Testis (tissue), 3 donors: ENCODE results near the gene MMP27. TPM values are rescaled to one million over a fixed set of nuclear protein-coding genes. Genes with fewer than 3 reads are reported as not detected.
"Not testable (repeated sequence)": the region's sequence is repeated elsewhere in the genome, so short reads cannot be mapped to it uniquely, and the experiment has no call there.

ENCODE experiments used
- DNase-seq: peaks from one replicate; pipeline ENCODE4 v3.0.0-alpha.2; 2019
- H3K27ac ChIP-seq, 2 donors: fragments of 200-600 bp; sonication (generic); one replicate each; pipeline ENCODE4 v1.5.1; 2019
- H3K27me3 ChIP-seq: fragments of 200-600 bp; sonication (generic); one replicate; pipeline ENCODE4 v1.5.1; 2019
- H3K36me3 ChIP-seq: fragments of 200-600 bp; sonication (generic); one replicate; pipeline ENCODE4 v1.5.1; 2017; ENCODE audit warnings: low read depth; ENCODE audit errors: missing control alignments
- H3K4me1 ChIP-seq: fragments of 200-600 bp; sonication (generic); one replicate; pipeline ENCODE4 v1.5.1; 2019
- H3K4me3 ChIP-seq, 2 donors: fragments of 200-600 bp; sonication (generic); one replicate each; pipeline ENCODE4 v1.5.1; 2017 to 2019
- H3K9me3 ChIP-seq: fragments of 200-600 bp; sonication (generic); one replicate; pipeline ENCODE4 v1.5.1; 2017
- CTCF ChIP-seq, 3 experiments: fragments of 450-650 bp in 2 of 3; fragments of 200-600 bp in 1 of 3; sonication (generic) in 1 of 3; IDR thresholded peaks; one replicate each; pipeline ENCODE4 v1.5.1; 2016 to 2019; ENCODE audit warnings: antibody characterized with exemption in 3 of 3, mild to moderate bottlenecking in 2 of 3, moderate library complexity in 1 of 3
- POLR2A ChIP-seq: fragments of 450-650 bp; IDR thresholded peaks from one replicate; pipeline ENCODE4 v1.6.1; 2017; ENCODE audit warnings: antibody characterized with exemption, mild to moderate bottlenecking, moderate library complexity
- WGBS, 2 donors: methylation state at CpG; one replicate each; pipeline ENCODE4 v1.1.5; 2018; 5-methylcytosine and 5-hydroxymethylcytosine counted together
- intact Hi-C: fragments of 100-400 bp; cut with DNase I; formaldehyde crosslinking; loops from one replicate; pipeline ENCODE4 v1.15.1; 2023; ENCODE audit warnings: low total_unique reads
- polyA plus RNA-seq: library from polyadenylated mRNA; stranded (reverse); fragments of 350-450 nt; fragmentation: Illumina TruSeq; extraction: RNeasy Lipid Tissue Mini Kit (QIAGEN cat#74804); gene quantifications from one replicate; pipeline ENCODE4 v1.2.3, GENCODE V29; 2014; ENCODE audit warnings: low read depth, low replicate concordance; ENCODE audit not compliant: insufficient read depth
- total RNA-seq, 2 donors: library from RNA; depleted of rRNA; stranded (reverse); fragments of >200 nt; gene quantifications; one replicate each; pipeline ENCODE4 v1.2.3, GENCODE V29; 2016

Gene MMP27
- total and polyA plus RNA-seq, 3 donors from 2014 or later = not detected

- no peak for TF ChIP-seq CTCF (IDR thresholded peaks at IDR 0.05)
- no peak for TF ChIP-seq POLR2A
- H3K27ac ChIP-seq = no peak overlapping the region
- intact Hi-C loops = no loop called here
- no peaks in the 10 kb centered on the region for H3K27me3 ChIP-seq
- H3K36me3 ChIP-seq = no peaks in the 10 kb centered on the region
- no peak overlapping the region for H3K4me3 ChIP-seq
- no peaks in the 10 kb centered on the region for H3K9me3 ChIP-seq
- no peaks in the 10 kb centered on the region for H3K4me1 ChIP-seq
- DNase-seq = no peak
Observed at GRCh38 chr11:102734650-102735049, 29.1 kb upstream of the MMP27 start.

- DNase-seq = peak; percentile 76
- 40 to 44% methylated on average over 8 of the region's 8 CpGs for WGBS, 2 donors
- TF ChIP-seq CTCF (IDR thresholded peaks at IDR 0.05) (peak; percentile 42 to 56 (median 43)), POLR2A (no peak)
- Histone ChIP-seq H3K9me3 (no peaks in the 10 kb centered on the region), H3K27me3 (no peaks in the 10 kb centered on the region), H3K27ac (no peak overlapping the region), H3K4me1 (no peaks in the 10 kb centered on the region), H3K4me3 (no peak overlapping the region), H3K36me3 (no peaks in the 10 kb centered on the region)
- intact Hi-C loops = no loop called here
Observed at GRCh38 chr11:102733232-102733875, 27.8 kb upstream of the MMP27 start.

DNA sequence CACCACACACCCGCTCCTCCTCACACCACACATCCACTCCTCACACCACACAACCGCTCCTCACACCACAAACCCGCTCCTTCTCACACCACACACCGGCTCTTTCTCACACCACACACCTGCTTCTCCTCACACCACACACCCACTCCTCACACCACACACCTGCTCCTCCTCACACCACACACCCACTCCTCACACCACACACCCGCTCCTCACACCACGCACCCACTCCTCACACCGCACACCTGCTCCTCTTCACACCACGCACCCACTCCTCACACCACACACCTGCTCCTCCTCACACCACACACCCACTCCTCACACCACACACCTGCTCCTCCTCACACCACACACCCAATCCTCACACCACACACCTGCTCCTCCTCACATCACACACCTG, 25.4 kb upstream of the MMP27 start:
- DNase-seq, H3K9me3 ChIP-seq, H3K4me3 ChIP-seq, H3K27me3 ChIP-seq, H3K36me3 ChIP-seq, H3K4me1 ChIP-seq, H3K27ac ChIP-seq, intact Hi-C loops: not testable (repeated sequence)
- WGBS, 2 donors = 40 to 61% methylated on average over 4 to 7 of the region's 8 CpGs

DNA sequence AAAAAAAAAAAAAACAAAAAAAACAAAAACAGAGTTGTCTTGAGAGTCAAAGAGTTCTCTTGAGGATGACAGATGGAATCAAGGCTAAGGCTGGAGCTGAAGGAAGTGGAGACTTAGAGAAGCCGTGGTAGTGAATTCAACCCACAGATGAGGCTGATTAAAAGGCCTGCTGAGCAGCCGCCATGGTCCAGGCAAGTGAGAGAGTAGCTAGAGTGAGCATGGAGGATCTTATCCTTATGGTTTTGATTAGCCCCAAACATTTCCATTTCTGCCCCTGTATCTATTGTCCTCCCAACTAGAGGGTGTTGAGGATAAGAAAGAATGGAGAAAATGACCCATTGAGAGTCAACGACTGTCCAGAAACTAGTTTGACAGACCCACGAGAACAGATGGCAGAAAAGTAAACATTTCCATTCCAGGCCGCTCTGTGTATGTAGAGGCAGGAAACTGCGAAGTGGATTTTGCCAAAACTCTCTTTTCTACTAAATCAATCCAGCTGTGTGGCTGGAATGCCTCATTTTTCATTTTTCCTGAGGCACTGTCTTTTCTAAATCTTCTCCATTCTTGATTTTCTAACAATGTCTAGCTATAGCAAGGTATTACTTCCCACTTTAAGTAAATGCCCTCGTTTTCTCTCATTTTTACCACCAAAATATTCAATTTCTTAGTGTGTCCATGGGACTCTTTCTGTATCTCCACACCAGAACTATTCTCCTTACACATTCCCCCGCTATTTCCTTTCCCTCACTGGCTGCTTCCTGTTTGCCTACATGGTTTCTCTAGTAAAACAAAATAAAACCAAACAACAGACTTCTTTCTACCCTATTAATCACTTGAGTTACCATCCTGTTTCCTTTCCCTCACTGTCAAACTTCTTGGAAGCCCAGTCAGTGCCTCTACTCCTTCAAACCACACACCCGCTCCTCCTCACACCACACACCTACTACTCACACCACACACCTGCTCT, 24.6 kb upstream of the MMP27 start:
- Histone ChIP-seq H3K4me3 (no peak overlapping the region), H3K4me1 (no peaks in the 10 kb centered on the region), H3K9me3 (no peaks in the 10 kb centered on the region), H3K27me3 (no peaks in the 10 kb centered on the region), H3K27ac (no peak overlapping the region), H3K36me3 (no peaks in the 10 kb centered on the region)
- TF ChIP-seq CTCF (IDR thresholded peaks at IDR 0.05) (no peak), POLR2A (no peak)
- WGBS, 2 donors = 77% methylated on average over 9 of the region's 9 CpGs
- intact Hi-C loops = no loop called here
- no peak for DNase-seq

DNA sequence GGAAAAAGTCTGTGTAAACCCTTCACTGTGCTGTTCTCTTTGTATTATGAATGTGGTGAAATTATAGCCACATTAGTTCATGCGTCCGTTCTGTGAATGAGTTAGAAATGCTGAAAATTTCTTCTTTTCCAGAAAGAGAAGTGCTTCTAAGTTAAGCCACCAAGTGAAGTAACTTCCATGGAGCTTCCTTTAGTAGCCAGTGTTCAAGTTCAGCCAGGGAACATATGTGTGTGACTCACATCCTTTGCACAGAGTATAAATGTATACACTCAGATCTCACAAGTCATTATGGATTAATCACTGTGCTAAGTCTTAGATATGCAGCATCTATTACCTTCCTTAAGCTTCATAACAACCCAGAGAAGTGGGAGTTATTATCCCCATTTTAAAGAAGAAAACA, 22.3 kb upstream of the MMP27 start:
- WGBS, 2 donors = 86 to 91% methylated on average over 2 of the region's 2 CpGs
- Histone ChIP-seq H3K27ac (no peak overlapping the region), H3K36me3 (no peaks in the 10 kb centered on the region), H3K4me1 (no peaks in the 10 kb centered on the region), H3K4me3 (no peak overlapping the region), H3K9me3 (no peaks in the 10 kb centered on the region), H3K27me3 (no peaks in the 10 kb centered on the region)
- no peak for DNase-seq
- no peak for TF ChIP-seq CTCF (IDR thresholded peaks at IDR 0.05)
- TF ChIP-seq POLR2A = no peak
- intact Hi-C loops = no loop called here
